IPS DF 6.9 (cell line): ENCODE data around the gene AP1G1.
"Not testable (repeated sequence)": the region's sequence is repeated elsewhere in the genome, so short reads cannot be mapped to it uniquely, and the experiment has no call there.

Source experiments
- DNase-seq: peaks from one replicate; pipeline ENCODE4 v3.0.0-alpha.2; 2013; ENCODE audit warnings: low read depth, low spot score
- H3K27ac ChIP-seq: one replicate; pipeline ENCODE4 v1.5.1; 2013; ENCODE audit warnings: low read length, control low read depth
- H3K27me3 ChIP-seq: 2 replicates; pipeline ENCODE4 v1.6.1; 2013; ENCODE audit warnings: mild to moderate bottlenecking, low read length; ENCODE audit not compliant: control insufficient read depth, insufficient read depth
- H3K36me3 ChIP-seq: 2 replicates; pipeline ENCODE4 v1.6.1; 2013; ENCODE audit warnings: low read length; ENCODE audit not compliant: control insufficient read depth, insufficient read depth
- H3K4me1 ChIP-seq: 2 replicates; pipeline ENCODE4 v1.6.1; 2013; ENCODE audit warnings: low read length; ENCODE audit not compliant: control insufficient read depth, insufficient read depth
- H3K4me3 ChIP-seq: 2 replicates; pipeline ENCODE4 v1.5.1; 2013; ENCODE audit warnings: mild to moderate bottlenecking, low read length
- H3K9me3 ChIP-seq: 2 replicates; pipeline ENCODE4 v1.6.1; 2013; ENCODE audit warnings: low read length, inconsistent platforms; ENCODE audit not compliant: control insufficient read depth, insufficient read depth
- WGBS: extraction: QIAGEN DNeasy Blood & Tissue Kit; methylation state at CpG from one replicate; pipeline ENCODE4 v1.1.7; 2013; ENCODE audit warnings: mixed read lengths, missing lambda C conversion rate; ENCODE audit not compliant: insufficient read length, insufficient coverage; 5-methylcytosine and 5-hydroxymethylcytosine counted together

Gene AP1G1

GRCh38 chr16:71845639-71846430 lies 37.2 kb upstream of the AP1G1 start, which contains the start of gene ATXN1L:
Gene ATXN1L (plus strand): TSS chr16:71845976. CDS start chr16:71849741, 3,765 bp downstream.
- Histone ChIP-seq H3K9me3 (no peaks in the 10 kb centered on the region), H3K4me3 (peak within 1 kb of the TSS; percentile 97), H3K36me3 (peaks cover 12% of the 10 kb centered on the region), H3K27me3 (no peaks in the 10 kb centered on the region), H3K27ac (no peak within 1 kb of the TSS), H3K4me1 (no peaks in the 10 kb centered on the region)
- WGBS = no CpG with 5 or more reads among the region's 62 CpGs
- DNase-seq = peak; percentile 48

- Histone ChIP-seq H3K27me3 (no peaks in the 10 kb centered on the region), H3K4me3 (no peak overlapping the region), H3K4me1 (no peaks in the 10 kb centered on the region), H3K36me3 (no peaks in the 10 kb centered on the region; the same call in 1 of the 2 replicates), H3K9me3 (no peaks in the 10 kb centered on the region), H3K27ac (no peak overlapping the region)
- WGBS = no CpG with 5 or more reads among the region's 2 CpGs
- no peak for DNase-seq
These were observed 34.9 kb upstream of the AP1G1 start for GRCh38 chr16:71843572-71843971.

- Histone ChIP-seq H3K27me3 (no peaks in the 10 kb centered on the region), H3K9me3 (no peaks in the 10 kb centered on the region), H3K4me1 (no peaks in the 10 kb centered on the region), H3K36me3 (no peaks in the 10 kb centered on the region), H3K4me3 (no peak overlapping the region), H3K27ac (no peak overlapping the region)
- DNase-seq = no peak
- WGBS = no CpG with 5 or more reads among the region's 7 CpGs
These were observed 31.4 kb upstream of the AP1G1 start for GRCh38 chr16:71840052-71840451.

GRCh38 chr16:71837150-71837549 lies 28.5 kb upstream of the AP1G1 start:
- Histone ChIP-seq H3K9me3 (no peaks in the 10 kb centered on the region), H3K4me3 (no peak overlapping the region), H3K27ac (no peak overlapping the region), H3K36me3 (no peaks in the 10 kb centered on the region), H3K4me1 (no peaks in the 10 kb centered on the region), H3K27me3 (no peaks in the 10 kb centered on the region)
- WGBS = no CpG with 5 or more reads among the region's 3 CpGs
- no peak for DNase-seq

- Histone ChIP-seq H3K4me1 (no peaks in the 10 kb centered on the region), H3K27ac (no peak overlapping the region), H3K9me3 (no peaks in the 10 kb centered on the region), H3K4me3 (no peak overlapping the region), H3K27me3 (no peaks in the 10 kb centered on the region), H3K36me3 (no peaks in the 10 kb centered on the region)
- DNase-seq = no peak
- no CpG with 5 or more reads among the region's 3 CpGs for WGBS
These were observed 25.7 kb upstream of the AP1G1 start for GRCh38 chr16:71834291-71834690.

- H3K9me3 ChIP-seq, H3K36me3 ChIP-seq, H3K27ac ChIP-seq, H3K27me3 ChIP-seq, H3K4me1 ChIP-seq, DNase-seq, H3K4me3 ChIP-seq: not testable (repeated sequence)
- no CpG with 5 or more reads among the region's 2 CpGs for WGBS
These were observed 23.5 kb upstream of the AP1G1 start for GRCh38 chr16:71832112-71832511.

- H3K27ac ChIP-seq, H3K4me1 ChIP-seq, DNase-seq, H3K36me3 ChIP-seq, H3K27me3 ChIP-seq, H3K4me3 ChIP-seq, H3K9me3 ChIP-seq: not testable (repeated sequence)
- no CpG with 5 or more reads among the region's 3 CpGs for WGBS
These were observed 23.1 kb upstream of the AP1G1 start for GRCh38 chr16:71831698-71832097.

- H3K4me1 ChIP-seq = no peaks in the 10 kb centered on the region
- no CpG with 5 or more reads among the region's 2 CpGs for WGBS
- H3K27ac ChIP-seq = no peak overlapping the region
- DNase-seq = no peak
- H3K9me3 ChIP-seq = no peaks in the 10 kb centered on the region
- H3K4me3 ChIP-seq = no peak overlapping the region
- no peaks in the 10 kb centered on the region for H3K36me3 ChIP-seq
- H3K27me3 ChIP-seq = no peaks in the 10 kb centered on the region
These were observed 21.7 kb upstream of the AP1G1 start for GRCh38 chr16:71830359-71830758.

- no peaks in the 10 kb centered on the region for H3K4me1 ChIP-seq
- WGBS = no CpG with 5 or more reads among the region's 5 CpGs
- no peak for DNase-seq
- H3K4me3 ChIP-seq = no peak overlapping the region
- H3K9me3 ChIP-seq = no peaks in the 10 kb centered on the region
- H3K27ac ChIP-seq = no peak overlapping the region
- H3K27me3 ChIP-seq = no peaks in the 10 kb centered on the region
- H3K36me3 ChIP-seq = no peaks in the 10 kb centered on the region
These were observed 17.9 kb upstream of the AP1G1 start for GRCh38 chr16:71826533-71827017.

GRCh38 chr16:71817155-71817500 lies 8.5 kb upstream of the AP1G1 start:
- H3K27ac ChIP-seq, DNase-seq, H3K9me3 ChIP-seq, H3K27me3 ChIP-seq, H3K36me3 ChIP-seq, H3K4me1 ChIP-seq, H3K4me3 ChIP-seq: not testable (repeated sequence)
- no CpG with 5 or more reads among the region's 10 CpGs for WGBS

GRCh38 chr16:71811261-71811803 lies 2.7 kb upstream of the AP1G1 start:
- Histone ChIP-seq H3K36me3 (no peaks in the 10 kb centered on the region), H3K27me3 (no peaks in the 10 kb centered on the region), H3K27ac (no peak overlapping the region), H3K9me3 (no peaks in the 10 kb centered on the region), H3K4me3 (no peak overlapping the region), H3K4me1 (no peaks in the 10 kb centered on the region)
- no peak for DNase-seq
- no CpG with 5 or more reads among the region's 5 CpGs for WGBS
